ENCODE data around the gene UQCRC2. TPM values are rescaled to one million over a fixed set of nuclear protein-coding genes. Genes with fewer than 3 reads are reported as not detected.
"Not testable (repeated sequence)": the region's sequence is repeated elsewhere in the genome, so short reads cannot be mapped to it uniquely, and the experiment has no call there.

UQCRC2 gene
- total and polyA plus RNA-seq, 9 donors: 101 to 325 (median 164) TPM

DNA sequence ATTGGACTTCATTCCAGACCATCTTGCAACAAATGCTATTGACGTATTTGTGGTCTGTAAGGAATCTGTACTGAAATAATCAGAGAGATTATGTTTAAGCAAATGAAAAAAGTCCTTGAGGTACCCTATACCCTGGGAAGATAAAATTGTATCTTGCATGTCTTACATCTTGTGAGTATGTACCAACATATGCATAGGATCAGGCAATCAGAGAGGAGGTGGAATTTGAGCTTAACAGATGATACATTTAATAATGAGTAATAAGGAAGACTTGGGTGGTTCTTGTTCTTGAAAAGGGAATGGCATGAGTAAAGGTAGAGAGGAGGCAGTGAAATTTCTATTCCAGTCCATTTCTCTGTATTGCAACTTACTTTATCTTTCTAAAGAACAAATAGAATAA is 65.4 kb downstream of the UQCRC2 start:
- 90 to 99% (median 95%) methylated on average over 1 of the region's 1 CpG for WGBS, 3 donors

DNA sequence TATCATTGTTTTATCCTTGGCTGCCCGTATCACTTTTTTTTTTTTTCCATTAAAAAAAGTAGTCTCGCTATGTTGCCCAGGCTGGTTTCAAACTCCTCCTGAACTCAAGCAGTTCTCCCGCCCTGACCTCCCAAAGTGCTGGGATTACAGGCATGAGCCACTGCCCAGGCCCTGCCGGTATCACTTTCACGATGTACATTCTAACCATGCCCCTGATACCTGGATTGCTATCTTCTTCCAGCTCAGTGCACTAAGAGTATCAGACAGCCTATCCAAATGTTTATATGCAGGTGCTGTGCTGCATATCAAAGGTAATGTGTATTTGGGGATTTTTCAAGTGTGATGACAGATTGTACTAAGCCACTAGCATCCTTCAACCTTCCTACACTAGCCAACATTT is 69.0 kb downstream of the UQCRC2 start:
- H3K4me3 ChIP-seq: no peak overlapping the region
- no peak overlapping the region for H3K27ac ChIP-seq
- H3K27me3 ChIP-seq: no peaks in the 10 kb centered on the region
- no peaks in the 10 kb centered on the region for H3K36me3 ChIP-seq
- 88 to 92% (median 89%) methylated on average over 5 of the region's 5 CpGs for WGBS, 3 donors
- H3K4me1 ChIP-seq (ENCODE audit: insufficient read depth): peaks cover 5% of the 10 kb centered on the region
- no peak for DNase-seq
- no peaks in the 10 kb centered on the region for H3K9me3 ChIP-seq
- TF ChIP-seq EP300 (IDR thresholded peaks at IDR 0.05) (no peak), POLR2A (IDR thresholded peaks at IDR 0.05) (no peak)
- TF ChIP-seq, protein P1, sequence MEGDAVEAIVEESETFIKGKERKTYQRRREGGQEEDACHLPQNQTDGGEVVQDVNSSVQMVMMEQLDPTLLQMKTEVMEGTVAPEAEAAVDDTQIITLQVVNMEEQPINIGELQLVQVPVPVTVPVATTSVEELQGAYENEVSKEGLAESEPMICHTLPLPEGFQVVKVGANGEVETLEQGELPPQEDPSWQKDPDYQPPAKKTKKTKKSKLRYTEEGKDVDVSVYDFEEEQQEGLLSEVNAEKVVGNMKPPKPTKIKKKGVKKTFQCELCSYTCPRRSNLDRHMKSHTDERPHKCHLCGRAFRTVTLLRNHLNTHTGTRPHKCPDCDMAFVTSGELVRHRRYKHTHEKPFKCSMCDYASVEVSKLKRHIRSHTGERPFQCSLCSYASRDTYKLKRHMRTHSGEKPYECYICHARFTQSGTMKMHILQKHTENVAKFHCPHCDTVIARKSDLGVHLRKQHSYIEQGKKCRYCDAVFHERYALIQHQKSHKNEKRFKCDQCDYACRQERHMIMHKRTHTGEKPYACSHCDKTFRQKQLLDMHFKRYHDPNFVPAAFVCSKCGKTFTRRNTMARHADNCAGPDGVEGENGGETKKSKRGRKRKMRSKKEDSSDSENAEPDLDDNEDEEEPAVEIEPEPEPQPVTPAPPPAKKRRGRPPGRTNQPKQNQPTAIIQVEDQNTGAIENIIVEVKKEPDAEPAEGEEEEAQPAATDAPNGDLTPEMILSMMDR (IDR thresholded peaks at IDR 0.05): no peak
- intact Hi-C loops (cut with DNase I): no loop called here

More for the DNA sequence above, 65.4 kb downstream of the UQCRC2 start:
- TF ChIP-seq, protein P1 (IDR thresholded peaks at IDR 0.05): no peak
- TF ChIP-seq POLR2A (IDR thresholded peaks at IDR 0.05) (no peak), EP300 (IDR thresholded peaks at IDR 0.05) (no peak)
- Histone ChIP-seq H3K9me3 (no peaks in the 10 kb centered on the region), H3K27ac (no peak overlapping the region), H3K4me3 (no peak overlapping the region), H3K27me3 (no peaks in the 10 kb centered on the region), H3K36me3 (no peaks in the 10 kb centered on the region), H3K4me1 (ENCODE audit: insufficient read depth) (no peaks in the 10 kb centered on the region)
- intact Hi-C loops (cut with DNase I): no loop called here
- DNase-seq: no peak

DNA sequence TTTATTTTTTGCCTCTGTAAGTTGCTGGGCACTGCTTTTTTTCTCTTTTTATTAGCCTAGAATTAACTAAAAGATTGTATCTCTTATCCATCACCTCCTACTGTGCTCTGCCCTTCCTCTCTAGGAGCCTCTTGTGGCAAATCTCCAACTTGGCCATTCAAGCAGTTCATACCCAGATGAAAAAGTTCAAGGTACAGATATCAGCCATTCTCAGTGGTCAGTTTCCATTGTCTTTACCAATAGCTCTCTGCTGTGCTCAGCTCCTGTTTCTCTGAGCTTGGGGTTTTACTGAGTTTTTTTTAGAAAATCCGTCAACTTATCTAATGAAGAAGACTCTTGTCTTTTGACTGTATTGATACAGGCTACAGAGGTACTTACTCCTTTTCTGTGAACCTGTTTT is 70.3 kb downstream of the UQCRC2 start:
- Histone ChIP-seq H3K27ac (no peak overlapping the region), H3K36me3 (no peaks in the 10 kb centered on the region), H3K27me3 (no peaks in the 10 kb centered on the region), H3K4me1 (ENCODE audit: insufficient read depth) (peaks cover 7% of the 10 kb centered on the region), H3K4me3 (no peak overlapping the region), H3K9me3 (no peaks in the 10 kb centered on the region)
- no peak for DNase-seq
- intact Hi-C loops (cut with DNase I): no loop called here
- TF ChIP-seq EP300 (IDR thresholded peaks at IDR 0.05) (no peak), POLR2A (IDR thresholded peaks at IDR 0.05) (no peak)
- TF ChIP-seq, protein P1 (IDR thresholded peaks at IDR 0.05): no peak
- 44 to 90% (median 84%) methylated on average over 1 of the region's 1 CpG for WGBS, 3 donors

DNA sequence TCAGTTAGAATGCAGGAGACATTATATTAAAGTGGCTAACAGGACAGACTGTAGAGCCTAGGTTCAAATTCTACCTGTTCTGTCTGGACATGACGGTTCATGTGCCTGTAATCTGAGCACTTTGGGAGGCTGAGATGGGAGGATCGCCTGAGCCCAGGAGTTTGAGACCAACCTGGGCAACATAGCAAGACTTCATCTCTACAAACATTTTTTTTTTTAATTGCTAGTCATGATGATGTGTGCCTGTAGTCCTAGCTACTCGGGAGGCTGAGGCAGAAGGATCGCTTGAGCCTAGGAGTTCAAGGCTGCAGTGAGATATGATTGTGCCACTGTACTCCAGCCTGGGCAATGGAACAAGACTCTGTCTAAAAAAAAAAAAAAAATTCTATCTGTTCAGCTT is 71.6 kb downstream of the UQCRC2 start:
- H3K4me3 ChIP-seq; H3K27me3 ChIP-seq; H3K36me3 ChIP-seq; DNase-seq; H3K9me3 ChIP-seq; H3K4me1 ChIP-seq (ENCODE audit: insufficient read depth); H3K27ac ChIP-seq; intact Hi-C loops (cut with DNase I): not testable (repeated sequence)
- 80 to 92% (median 80%) methylated on average over 4 of the region's 4 CpGs for WGBS, 3 donors

DNA sequence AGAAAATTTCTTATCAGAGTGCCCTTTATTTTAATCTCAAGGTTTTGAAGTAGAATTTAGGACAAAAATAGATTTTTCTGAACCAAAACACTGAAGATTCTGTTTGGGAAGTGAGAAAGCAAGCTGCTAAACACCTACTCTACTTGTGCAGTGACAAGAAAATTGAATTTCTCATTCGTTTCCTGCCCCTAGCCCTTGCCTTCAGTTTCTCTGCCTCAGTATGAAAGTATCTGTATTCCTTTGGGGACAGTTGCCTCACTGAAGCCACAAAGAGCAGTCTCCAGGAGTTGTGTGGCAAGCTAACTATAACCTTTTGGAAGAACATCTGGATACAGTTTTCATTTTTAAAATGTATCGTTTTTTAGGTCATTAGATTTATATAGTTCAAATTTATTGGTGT is 74.5 kb downstream of the UQCRC2 start:
- Histone ChIP-seq H3K4me3 (no peak overlapping the region), H3K27ac (no peak overlapping the region), H3K4me1 (ENCODE audit: insufficient read depth) (peaks cover 10% of the 10 kb centered on the region), H3K36me3 (no peaks in the 10 kb centered on the region), H3K27me3 (no peaks in the 10 kb centered on the region), H3K9me3 (no peaks in the 10 kb centered on the region)
- intact Hi-C loops (cut with DNase I): no loop called here
- 15 to 30% (median 21%) methylated on average over 2 of the region's 2 CpGs for WGBS, 3 donors
- no peak for DNase-seq
- TF ChIP-seq, protein P1 (IDR thresholded peaks at IDR 0.05): no peak
- TF ChIP-seq POLR2A (IDR thresholded peaks at IDR 0.05): no peak
- TF ChIP-seq EP300 (IDR thresholded peaks at IDR 0.05): no peak
